ENCODE measurements around the gene PHKG1. TPM values are rescaled to one million over a fixed set of nuclear protein-coding genes. Genes with fewer than 3 reads are reported as not detected.

PHKG1 gene
- total RNA-seq, 1 experiment from 2014 or later, result 1.1 TPM

DNA sequence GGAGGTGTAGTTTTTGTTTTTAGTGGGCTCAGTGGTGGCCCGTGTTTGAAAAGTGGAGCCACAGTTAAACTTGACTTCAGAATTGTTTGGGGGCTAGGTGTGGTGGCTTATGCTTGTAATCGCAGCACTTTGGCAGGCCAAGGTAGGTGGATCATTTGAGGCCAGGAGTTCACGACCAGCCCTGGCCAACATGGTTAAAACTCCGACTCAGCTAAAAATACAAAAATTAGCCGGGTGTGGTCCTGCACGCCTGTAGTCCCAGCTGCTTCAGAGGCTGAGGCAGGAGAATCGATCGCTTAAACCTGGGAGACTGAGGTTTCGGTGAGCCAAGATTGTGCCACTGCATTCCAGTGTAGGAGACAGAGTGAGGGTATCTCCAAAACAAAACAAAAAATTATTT lies 39.4 kb downstream of the PHKG1 start:
- no TSS peak for BruUV-seq (replicated peaks)
- no peak for DNase-seq (ENCODE audit: low read depth, low spot score)
- Histone ChIP-seq H3K4me2 (ENCODE audit: low read length) (peak overlapping the region; percentile 94), H3K36me3 (ENCODE audit: control insufficient read depth in 1 of 2, insufficient read depth in 2 of 2, low read length in 2 of 2) (peaks cover 45 to 48% of the 10 kb centered on the region in 2 experiments), H3K4me3 (replicated peaks in 1 of 2; ENCODE audit: low read depth in 1 of 2, low read length in 2 of 2) (peak overlapping the region; percentile 90 to 98; a peak in 3 of 4 replicates), H3K9ac (ENCODE audit: low read length) (peak overlapping the region; percentile 97), H2AFZ (ENCODE audit: low read depth, low read length, poor library complexity, severe bottlenecking) (no peak overlapping the region), H3K27ac (ENCODE audit: low read depth, low read length) (peak overlapping the region; percentile 25), H3K9me2 (ENCODE audit: insufficient read depth) (no peaks in the 10 kb centered on the region), H3K9me3 (ENCODE audit: control insufficient read depth in 1 of 2, insufficient read depth in 1 of 2, low read depth in 1 of 2, low read length in 2 of 2) (no peaks in the 10 kb centered on the region), H3K79me2 (ENCODE audit: insufficient read depth, low read length) (peaks cover 95% of the 10 kb centered on the region), H4K20me1 (ENCODE audit: insufficient read depth) (peaks cover 25% of the 10 kb centered on the region; the same call in 1 of the 2 replicates), H3K27me3 (ENCODE audit: insufficient read depth, low read length) (no peaks in the 10 kb centered on the region), H3K4me1 (ENCODE audit: control insufficient read depth in 1 of 2, insufficient read depth in 2 of 2, low read length in 2 of 2) (peaks cover 19 to 32% of the 10 kb centered on the region in 2 experiments)
- TF ChIP-seq SIN3A (IDR thresholded peaks at IDR 0.05; ENCODE audit: low read depth), result no peak
- no peak for TF ChIP-seq FOSL1 (IDR thresholded peaks at IDR 0.05; ENCODE audit: low read depth)
- no peak for TF ChIP-seq POLR2AphosphoS5 (IDR thresholded peaks at IDR 0.05; ENCODE audit: low read depth, low read length)
- no peak for TF ChIP-seq EGR1 (IDR thresholded peaks at IDR 0.05; ENCODE audit: low read depth)
- no peak for TF ChIP-seq EZH2 (IDR thresholded peaks at IDR 0.05)
- no peak for TF ChIP-seq ZFX (IDR thresholded peaks at IDR 0.05)
- TF ChIP-seq CBX3 (IDR thresholded peaks at IDR 0.05; ENCODE audit: low read depth), result no peak
- no peak for TF ChIP-seq ELF1 (IDR thresholded peaks at IDR 0.05; ENCODE audit: borderline replicate concordance, low read depth)
- TF ChIP-seq POLR2A (IDR thresholded peaks at IDR 0.05; ENCODE audit: borderline replicate concordance, extremely low read depth, insufficient read depth, insufficient read length), result no peak
- TF ChIP-seq, protein P1, sequence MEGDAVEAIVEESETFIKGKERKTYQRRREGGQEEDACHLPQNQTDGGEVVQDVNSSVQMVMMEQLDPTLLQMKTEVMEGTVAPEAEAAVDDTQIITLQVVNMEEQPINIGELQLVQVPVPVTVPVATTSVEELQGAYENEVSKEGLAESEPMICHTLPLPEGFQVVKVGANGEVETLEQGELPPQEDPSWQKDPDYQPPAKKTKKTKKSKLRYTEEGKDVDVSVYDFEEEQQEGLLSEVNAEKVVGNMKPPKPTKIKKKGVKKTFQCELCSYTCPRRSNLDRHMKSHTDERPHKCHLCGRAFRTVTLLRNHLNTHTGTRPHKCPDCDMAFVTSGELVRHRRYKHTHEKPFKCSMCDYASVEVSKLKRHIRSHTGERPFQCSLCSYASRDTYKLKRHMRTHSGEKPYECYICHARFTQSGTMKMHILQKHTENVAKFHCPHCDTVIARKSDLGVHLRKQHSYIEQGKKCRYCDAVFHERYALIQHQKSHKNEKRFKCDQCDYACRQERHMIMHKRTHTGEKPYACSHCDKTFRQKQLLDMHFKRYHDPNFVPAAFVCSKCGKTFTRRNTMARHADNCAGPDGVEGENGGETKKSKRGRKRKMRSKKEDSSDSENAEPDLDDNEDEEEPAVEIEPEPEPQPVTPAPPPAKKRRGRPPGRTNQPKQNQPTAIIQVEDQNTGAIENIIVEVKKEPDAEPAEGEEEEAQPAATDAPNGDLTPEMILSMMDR (IDR thresholded peaks at IDR 0.05 in 2 of 3, conservative IDR thresholded peaks at IDR 0.05 in 1 of 3; ENCODE audit: borderline replicate concordance in 1 of 3, insufficient read depth in 1 of 3, low read depth in 2 of 3, low read length in 2 of 3), result no peak
- TF ChIP-seq RAD21 (IDR thresholded peaks at IDR 0.05; ENCODE audit: low read depth), result no peak
- TF ChIP-seq EZH2phosphoT487 (IDR thresholded peaks at IDR 0.05; ENCODE audit: borderline replicate concordance), result no peak
- TF ChIP-seq, protein P2, sequence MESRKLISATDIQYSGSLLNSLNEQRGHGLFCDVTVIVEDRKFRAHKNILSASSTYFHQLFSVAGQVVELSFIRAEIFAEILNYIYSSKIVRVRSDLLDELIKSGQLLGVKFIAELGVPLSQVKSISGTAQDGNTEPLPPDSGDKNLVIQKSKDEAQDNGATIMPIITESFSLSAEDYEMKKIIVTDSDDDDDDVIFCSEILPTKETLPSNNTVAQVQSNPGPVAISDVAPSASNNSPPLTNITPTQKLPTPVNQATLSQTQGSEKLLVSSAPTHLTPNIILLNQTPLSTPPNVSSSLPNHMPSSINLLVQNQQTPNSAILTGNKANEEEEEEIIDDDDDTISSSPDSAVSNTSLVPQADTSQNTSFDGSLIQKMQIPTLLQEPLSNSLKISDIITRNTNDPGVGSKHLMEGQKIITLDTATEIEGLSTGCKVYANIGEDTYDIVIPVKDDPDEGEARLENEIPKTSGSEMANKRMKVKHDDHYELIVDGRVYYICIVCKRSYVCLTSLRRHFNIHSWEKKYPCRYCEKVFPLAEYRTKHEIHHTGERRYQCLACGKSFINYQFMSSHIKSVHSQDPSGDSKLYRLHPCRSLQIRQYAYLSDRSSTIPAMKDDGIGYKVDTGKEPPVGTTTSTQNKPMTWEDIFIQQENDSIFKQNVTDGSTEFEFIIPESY (IDR thresholded peaks at IDR 0.05; ENCODE audit: extremely low read depth, insufficient replicate concordance, low read length), result no peak
- TF ChIP-seq, protein P3, sequence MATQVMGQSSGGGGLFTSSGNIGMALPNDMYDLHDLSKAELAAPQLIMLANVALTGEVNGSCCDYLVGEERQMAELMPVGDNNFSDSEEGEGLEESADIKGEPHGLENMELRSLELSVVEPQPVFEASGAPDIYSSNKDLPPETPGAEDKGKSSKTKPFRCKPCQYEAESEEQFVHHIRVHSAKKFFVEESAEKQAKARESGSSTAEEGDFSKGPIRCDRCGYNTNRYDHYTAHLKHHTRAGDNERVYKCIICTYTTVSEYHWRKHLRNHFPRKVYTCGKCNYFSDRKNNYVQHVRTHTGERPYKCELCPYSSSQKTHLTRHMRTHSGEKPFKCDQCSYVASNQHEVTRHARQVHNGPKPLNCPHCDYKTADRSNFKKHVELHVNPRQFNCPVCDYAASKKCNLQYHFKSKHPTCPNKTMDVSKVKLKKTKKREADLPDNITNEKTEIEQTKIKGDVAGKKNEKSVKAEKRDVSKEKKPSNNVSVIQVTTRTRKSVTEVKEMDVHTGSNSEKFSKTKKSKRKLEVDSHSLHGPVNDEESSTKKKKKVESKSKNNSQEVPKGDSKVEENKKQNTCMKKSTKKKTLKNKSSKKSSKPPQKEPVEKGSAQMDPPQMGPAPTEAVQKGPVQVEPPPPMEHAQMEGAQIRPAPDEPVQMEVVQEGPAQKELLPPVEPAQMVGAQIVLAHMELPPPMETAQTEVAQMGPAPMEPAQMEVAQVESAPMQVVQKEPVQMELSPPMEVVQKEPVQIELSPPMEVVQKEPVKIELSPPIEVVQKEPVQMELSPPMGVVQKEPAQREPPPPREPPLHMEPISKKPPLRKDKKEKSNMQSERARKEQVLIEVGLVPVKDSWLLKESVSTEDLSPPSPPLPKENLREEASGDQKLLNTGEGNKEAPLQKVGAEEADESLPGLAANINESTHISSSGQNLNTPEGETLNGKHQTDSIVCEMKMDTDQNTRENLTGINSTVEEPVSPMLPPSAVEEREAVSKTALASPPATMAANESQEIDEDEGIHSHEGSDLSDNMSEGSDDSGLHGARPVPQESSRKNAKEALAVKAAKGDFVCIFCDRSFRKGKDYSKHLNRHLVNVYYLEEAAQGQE (IDR thresholded peaks at IDR 0.05; ENCODE audit: low read depth), result no peak
- no peak for TF ChIP-seq SRF (IDR thresholded peaks at IDR 0.05; ENCODE audit: low read depth)
- TF ChIP-seq YY1 (IDR thresholded peaks at IDR 0.05; ENCODE audit: extremely low read depth, insufficient replicate concordance, low read depth, low read length), result no peak
- no peak for TF ChIP-seq ATF3 (IDR thresholded peaks at IDR 0.05)
- TF ChIP-seq ZNF274 (IDR thresholded peaks at IDR 0.05; ENCODE audit: low read depth, low read length), result no peak
- RAD21 ChIA-PET (ENCODE audit: low non-redundant PET in 1 of 2, low total read pairs in 2 of 2, uncharacterized antibody in 2 of 2, unreplicated experiment in 2 of 2), result no interaction called here
- POLR2A ChIA-PET, result interaction anchor here (0.6 to 1.8 kb wide), 3 partner anchors 9 to 37 kb away, joined by 3 to 5 read pairs (median 5); no protein-coding TSS in a partner anchor
- no peak for ATAC-seq
- intact Hi-C loops (cut with micrococcal nuclease), result no loop called here
- CTCF ChIA-PET, result no interaction called here

Measured in HCT116 (cell line).